ENCODE measurements around the gene PTPN6. TPM values are rescaled to one million over a fixed set of nuclear protein-coding genes. Genes with fewer than 3 reads are reported as not detected.

Gene PTPN6
- total RNA-seq, 1 experiment from 2014 or later, result not detected

GRCh38 chr12:6966351-6966750 is 15.2 kb downstream of the PTPN6 start:
- DNase-seq (ENCODE audit: low read depth), result no peak

DNA sequence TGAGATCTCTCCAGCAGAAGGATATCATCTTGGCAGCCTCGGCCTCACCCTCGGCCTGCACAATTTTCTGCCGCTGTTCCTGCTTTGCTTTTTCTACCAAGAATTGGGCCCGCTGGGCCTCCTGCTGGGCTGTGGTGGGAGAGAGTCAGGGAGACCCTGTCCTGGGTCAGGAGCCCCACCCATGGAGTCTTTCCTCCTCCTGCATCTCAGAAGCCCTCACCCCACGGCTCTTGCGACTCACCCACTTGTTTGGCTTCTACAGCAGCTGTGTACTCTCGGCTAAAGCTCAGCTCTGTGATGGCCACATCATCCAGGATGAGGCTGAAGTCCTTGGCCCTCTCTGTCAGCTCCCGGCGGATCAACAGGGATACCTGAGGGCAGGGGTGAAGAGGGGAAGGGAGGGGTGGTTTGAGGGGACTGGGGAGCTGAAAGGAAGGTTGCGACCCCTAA is 16.5 kb downstream of the PTPN6 start:
- DNase-seq (ENCODE audit: low read depth), result no peak

GRCh38 chr12:6968426-6968825 is 17.3 kb downstream of the PTPN6 start:
- no peak for DNase-seq (ENCODE audit: low read depth)

DNA sequence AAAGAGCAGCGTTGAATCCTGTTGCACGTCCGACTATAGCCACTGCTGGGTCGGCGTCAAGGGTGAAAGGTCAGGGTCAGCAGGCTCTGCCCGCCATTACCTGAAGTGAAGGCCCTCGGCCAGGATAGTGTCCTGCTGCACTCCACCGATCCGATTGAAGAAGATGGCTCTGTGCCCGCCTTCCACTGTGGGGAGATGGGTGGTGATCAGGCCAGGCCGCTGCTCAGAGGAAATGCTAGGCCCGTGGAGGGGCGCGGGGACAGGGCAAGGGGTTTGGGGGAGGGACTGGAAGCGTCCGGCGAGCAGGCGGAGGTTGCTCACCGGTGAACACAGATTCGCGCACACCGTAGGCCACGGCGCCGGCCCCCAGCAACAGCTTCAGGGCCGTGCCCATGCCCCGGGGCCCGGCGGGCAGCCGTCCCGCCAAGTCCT is 19.0 kb downstream of the PTPN6 start:
- DNase-seq (ENCODE audit: low read depth), result no peak

GRCh38 chr12:6974180-6974579 is 23.0 kb downstream of the PTPN6 start:
- DNase-seq (ENCODE audit: low read depth), result no peak

DNA sequence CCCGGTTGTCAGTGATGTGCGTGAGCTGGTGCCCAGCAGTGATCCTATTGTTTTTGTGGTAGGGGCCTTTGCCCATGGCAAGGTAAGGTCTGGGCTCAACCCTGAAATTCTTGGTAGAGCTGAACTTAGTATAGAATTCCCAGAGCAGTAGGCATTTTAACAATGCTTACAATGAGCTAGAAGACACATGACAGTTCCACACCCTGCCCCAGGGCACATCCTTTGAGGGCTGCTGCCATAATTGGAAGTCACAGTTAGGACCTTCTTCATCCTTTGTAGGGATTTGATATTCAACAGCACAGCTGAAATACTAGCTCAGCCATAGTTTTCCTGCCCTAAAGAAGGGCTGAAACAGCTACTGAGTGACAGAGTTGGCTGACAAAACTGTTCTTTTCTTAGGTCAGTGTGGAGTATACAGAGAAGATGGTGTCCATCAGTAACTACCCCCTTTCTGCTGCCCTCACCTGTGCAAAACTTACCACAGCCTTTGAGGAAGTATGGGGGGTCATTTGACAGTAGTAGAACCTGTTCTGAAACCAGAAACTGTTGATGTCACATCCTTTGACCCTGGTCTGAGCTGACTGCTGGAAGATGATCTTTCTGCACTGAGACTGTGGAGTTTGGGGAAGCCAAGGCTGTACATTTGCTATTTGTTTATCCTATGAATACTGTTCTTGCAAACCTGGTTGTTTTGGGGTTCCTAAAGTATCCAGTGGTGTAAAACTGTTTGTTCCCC is 24.3 kb downstream of the PTPN6 start:
- no peak for DNase-seq (ENCODE audit: low read depth)

DNA sequence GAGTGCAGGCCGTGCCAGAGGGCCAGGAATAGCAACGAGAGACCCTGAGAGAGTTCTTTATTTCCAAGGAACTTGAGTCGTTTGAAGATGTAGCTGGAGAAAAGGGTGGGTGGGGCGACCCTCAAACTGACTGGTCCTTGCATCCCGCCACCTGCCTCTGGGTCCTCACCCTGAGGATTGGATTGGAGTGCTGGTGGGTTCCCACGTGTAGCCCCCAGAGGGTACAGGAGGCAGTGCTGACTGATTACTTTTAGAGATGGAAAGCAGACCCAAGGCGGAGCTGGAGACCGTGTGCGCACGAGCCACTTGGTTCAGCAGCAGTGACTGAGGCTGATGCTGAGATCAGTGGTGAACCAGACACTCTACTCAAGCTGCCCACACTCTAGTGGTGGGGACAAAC is 26.5 kb downstream of the PTPN6 start:
- DNase-seq (ENCODE audit: low read depth), result no peak

GRCh38 chr12:6978188-6978587 is 27.0 kb downstream of the PTPN6 start:
- DNase-seq (ENCODE audit: low read depth), result no peak

DNA sequence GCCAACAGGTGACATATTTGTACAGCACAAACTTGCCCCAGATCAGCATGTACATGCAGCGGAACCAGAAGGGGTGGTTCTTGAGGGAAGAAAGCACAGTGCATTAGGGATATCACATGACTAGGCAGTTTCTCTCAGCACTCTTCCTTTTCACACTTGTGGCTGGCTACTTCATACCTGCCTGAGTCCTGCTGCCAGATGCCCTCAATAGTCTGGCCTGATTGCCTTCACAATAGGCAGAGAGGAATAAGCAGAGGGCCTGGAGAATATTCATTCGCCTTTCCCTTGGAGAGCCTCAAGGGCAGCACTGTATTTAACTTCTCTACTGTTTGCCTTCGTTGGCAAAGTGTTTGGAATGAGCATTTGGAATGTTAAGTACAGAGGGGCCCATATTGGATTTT is 27.5 kb downstream of the PTPN6 start:
- no peak for DNase-seq (ENCODE audit: low read depth)

- DNase-seq (ENCODE audit: low read depth), result no peak
Measured at GRCh38 chr12:6979021-6979420, 27.9 kb downstream of the PTPN6 start.

DNA sequence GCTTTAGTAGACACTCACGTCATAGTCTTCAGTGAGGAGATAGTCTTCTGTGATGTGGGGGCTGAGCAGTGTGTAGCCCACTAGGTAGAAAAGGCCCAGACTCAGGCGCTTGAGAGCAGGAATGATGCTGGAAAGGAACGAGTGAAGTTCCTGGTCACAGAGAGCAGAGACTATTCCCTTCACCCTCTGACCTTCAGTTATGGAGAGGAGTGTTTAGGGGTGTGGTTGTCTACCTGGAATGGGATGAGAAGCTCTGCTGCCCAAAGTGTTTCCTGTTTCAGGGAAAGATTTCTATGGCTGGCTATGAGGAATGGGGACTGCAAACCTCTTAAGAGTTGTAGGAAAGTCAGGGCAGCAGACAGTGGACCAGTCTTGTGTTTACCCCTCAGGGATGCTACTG is 28.3 kb downstream of the PTPN6 start:
- no peak for DNase-seq (ENCODE audit: low read depth)

DNA sequence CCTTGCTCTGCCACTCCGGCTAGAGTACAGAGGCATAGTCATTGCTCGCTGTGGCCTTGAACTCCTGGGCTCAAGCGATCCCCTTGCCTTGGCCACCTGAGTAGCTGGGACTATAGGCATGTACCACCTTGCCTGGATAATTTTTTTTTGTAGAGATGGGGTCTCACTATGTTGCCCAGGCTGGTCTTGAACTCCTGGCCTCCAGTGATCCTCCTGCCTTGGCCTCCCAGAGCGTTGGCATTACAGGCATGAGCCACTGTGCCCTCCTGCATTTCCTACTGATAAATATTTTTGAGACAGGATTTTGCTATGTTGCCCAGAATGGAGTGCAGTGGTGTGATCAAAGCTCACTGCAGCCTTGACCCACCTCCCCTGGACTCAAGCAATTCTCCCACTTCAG is 28.9 kb downstream of the PTPN6 start:
- no peak for DNase-seq (ENCODE audit: low read depth)

DNA sequence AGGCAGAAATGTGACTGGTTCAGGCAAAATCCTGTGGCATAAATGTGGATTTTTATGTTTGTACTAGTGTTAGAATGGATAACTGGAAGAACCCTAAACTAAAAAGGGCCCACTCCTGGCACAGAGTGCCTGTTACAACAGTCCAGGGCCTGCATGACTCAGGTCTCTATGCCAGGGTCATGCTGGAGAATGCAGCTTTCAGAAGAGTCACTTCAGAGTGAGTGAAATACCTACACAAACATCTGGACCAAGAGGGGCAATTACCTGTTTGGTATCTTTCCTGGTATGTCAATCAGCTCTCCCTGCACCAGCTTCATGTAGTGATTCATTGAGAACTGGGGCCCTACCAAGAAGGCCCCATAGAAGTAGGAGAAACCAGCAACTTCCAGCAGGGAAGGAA is 29.6 kb downstream of the PTPN6 start:
- DNase-seq (ENCODE audit: low read depth), result no peak

GRCh38 chr12:6981152-6982052 is 30.2 kb downstream of the PTPN6 start:
- DNase-seq (ENCODE audit: low read depth), result no peak

- no peak for DNase-seq (ENCODE audit: low read depth)
Measured at GRCh38 chr12:6982532-6982931, 31.4 kb downstream of the PTPN6 start.

- DNase-seq (ENCODE audit: low read depth), result no peak
Measured at GRCh38 chr12:6987956-6988553, 36.9 kb downstream of the PTPN6 start.

DNA sequence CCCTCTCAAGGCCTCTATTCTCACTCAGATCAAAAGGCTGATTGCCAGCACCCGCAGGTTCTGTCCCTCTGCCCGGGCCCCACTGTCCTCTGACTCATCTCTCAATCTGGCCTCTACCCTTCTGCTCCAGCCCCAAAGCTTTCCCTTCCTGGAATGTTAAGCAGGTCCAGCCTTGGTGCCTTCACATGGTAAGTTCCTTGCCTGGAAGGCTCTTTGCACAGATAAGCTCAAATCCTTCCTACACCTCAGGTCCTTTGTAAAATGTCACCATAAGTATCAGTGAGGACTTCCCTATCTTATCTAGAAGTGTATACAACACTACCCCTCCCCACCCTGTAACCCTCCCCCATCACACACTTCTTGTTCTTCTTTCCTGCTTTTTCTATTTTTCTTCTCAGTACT is 44.9 kb downstream of the PTPN6 start:
- peak; percentile 75 for DNase-seq (ENCODE audit: low read depth)

DNA sequence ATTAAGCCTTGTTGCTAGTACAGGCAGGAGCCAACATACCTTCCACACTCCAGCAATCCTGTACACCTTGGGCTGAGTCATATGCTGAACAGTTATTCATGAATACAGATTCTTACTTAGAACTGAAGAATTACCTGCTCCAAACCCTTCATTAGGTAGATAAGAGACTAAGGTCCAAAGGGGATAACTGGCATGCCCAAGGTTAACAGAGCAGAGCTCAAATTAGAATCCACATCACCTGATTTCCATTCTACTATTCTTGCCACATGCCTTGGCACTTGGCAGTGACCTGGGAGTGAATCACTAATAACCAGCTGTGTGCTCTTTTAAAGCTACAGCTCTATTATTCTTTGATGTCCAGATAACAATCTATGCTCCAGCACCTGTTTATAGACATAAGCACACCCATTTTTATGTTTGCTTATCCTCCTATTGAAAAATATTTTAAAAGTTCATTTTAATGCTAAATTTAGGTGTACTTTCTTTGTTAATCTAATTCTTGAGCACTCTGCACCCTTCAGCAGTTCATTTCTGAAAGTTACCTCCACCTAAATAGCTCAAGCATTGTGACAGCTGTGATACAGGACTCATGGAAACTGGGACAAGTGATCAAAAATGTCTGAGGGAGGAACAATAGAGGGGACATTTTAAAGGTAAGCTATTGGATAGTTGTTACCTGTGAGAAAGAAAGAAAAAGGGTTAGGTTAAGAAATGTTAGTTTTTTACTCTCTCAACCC is 47.7 kb downstream of the PTPN6 start:
- peak; percentile 30 for DNase-seq (ENCODE audit: low read depth)

DNA sequence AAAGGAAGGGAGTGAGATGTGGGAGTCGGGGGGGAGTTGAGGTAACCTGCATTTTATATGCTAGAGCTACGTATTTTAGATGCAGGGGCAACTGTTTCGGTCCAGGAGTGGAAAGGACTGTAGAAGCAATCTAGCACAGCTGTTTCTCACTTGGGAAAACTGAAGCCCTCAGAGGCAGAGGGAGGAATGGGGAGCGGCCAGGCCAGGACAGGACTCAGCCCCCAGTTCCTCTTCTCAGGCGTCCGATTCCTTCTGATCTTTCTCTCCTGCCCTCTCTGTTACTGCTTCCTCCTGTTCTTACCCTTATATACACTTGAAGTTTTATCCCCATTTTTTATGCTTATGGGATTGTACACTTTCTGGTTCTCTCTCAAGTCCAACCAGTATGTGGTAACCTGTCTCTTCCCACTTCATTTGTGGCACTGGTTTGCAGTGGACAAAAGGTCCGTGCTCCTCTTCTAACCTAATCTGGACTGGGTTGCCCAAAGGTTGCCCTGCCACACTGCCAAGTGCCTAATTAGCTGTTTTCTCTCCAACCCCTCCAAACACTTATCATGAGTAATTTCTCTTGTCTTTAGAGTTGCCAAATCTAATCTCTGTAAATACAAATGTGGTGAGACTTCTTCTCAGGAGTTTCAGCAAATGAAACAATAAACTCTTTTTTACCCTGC is 50.9 kb downstream of the PTPN6 start:
- DNase-seq (ENCODE audit: low read depth), result no peak

- DNase-seq (ENCODE audit: low read depth), result no peak
Measured at GRCh38 chr12:7004287-7004803, 53.2 kb downstream of the PTPN6 start.

GRCh38 chr12:7004840-7005239 is 53.7 kb downstream of the PTPN6 start:
- DNase-seq (ENCODE audit: low read depth), result no peak
